Heart left ventricle (tissue), 16 donors: ENCODE measurements around the gene USP9X. TPM values are rescaled to one million over a fixed set of nuclear protein-coding genes. Genes with fewer than 3 reads are reported as not detected.
"Not testable (repeated sequence)": the region's sequence is repeated elsewhere in the genome, so short reads cannot be mapped to it uniquely, and the experiment has no call there.

Source experiments
- ATAC-seq, 4 donors: fragments of 200-7000 bp; cut with Tn5 transposase; one replicate each; pipeline ENCODE4 v1.9.1; 2020 to 2022; ENCODE audit warnings: moderate library complexity in 4 of 4, mild to moderate bottlenecking in 3 of 4, moderate number of reproducible peaks in 1 of 4
- DNase-seq, 5 donors: peaks; one replicate each; pipeline ENCODE4 v3.0.0-alpha.2; 2020
- H3K27ac ChIP-seq, 12 donors: fragments of 200-600 bp; sonication (generic) in 4 of 12; one replicate each; pipeline versions ENCODE4 v1.5.0 to v1.8.0; 2016 to 2022; ENCODE audit warnings: mild to moderate bottlenecking in 2 of 12
- H3K27me3 ChIP-seq, 9 donors: fragments of 200-600 bp; sonication (generic) in 2 of 9; one replicate each; pipeline versions ENCODE4 v1.5.1 to v1.8.0; 2016 to 2022; ENCODE audit warnings: mild to moderate bottlenecking in 3 of 9
- H3K36me3 ChIP-seq, 9 donors: fragments of 200-600 bp; sonication (generic) in 2 of 9; one replicate each; pipeline versions ENCODE4 v1.5.0 to v1.8.0; 2018 to 2022; ENCODE audit warnings: mild to moderate bottlenecking in 2 of 9
- H3K4me1 ChIP-seq, 12 donors: fragments of 200-600 bp; sonication (generic) in 4 of 12; one replicate each; pipeline versions ENCODE4 v1.5.0 to v1.8.0; 2016 to 2022; ENCODE audit warnings: mild to moderate bottlenecking in 3 of 12
- H3K4me3 ChIP-seq, 12 donors: fragments of 200-600 bp; sonication (generic) in 4 of 12; one replicate each; pipeline versions ENCODE4 v1.5.0 to v1.8.0; 2017 to 2022; ENCODE audit warnings: mild to moderate bottlenecking in 9 of 12, moderate library complexity in 4 of 12
- H3K9me3 ChIP-seq, 12 donors: fragments of 200-600 bp; sonication (generic) in 4 of 12; one replicate each; pipeline versions ENCODE4 v1.5.0 to v1.8.0; 2016 to 2022; ENCODE audit warnings: mild to moderate bottlenecking in 1 of 12
- CTCF ChIP-seq, 12 donors: fragments of 200-600 bp; sonication (generic) in 4 of 12; IDR thresholded peaks; one replicate each; pipeline versions ENCODE4 v1.5.0 to v1.8.0; 2018 to 2022; ENCODE audit warnings: antibody characterized with exemption in 12 of 12, mild to moderate bottlenecking in 5 of 12
- POLR2A ChIP-seq, 2 donors: fragments of 450-650 bp; IDR thresholded peaks; one replicate each; pipeline ENCODE4 v1.6.1; 2017; ENCODE audit warnings: antibody characterized with exemption in 2 of 2, mild to moderate bottlenecking in 2 of 2, moderate library complexity in 2 of 2
- WGBS, 4 donors: extraction: QIAGEN DNeasy Blood & Tissue Kit in 2 of 4; methylation state at CpG; one replicate each; pipeline versions ENCODE4 v1.1.5 to v1.1.7; 2013 to 2018; 5-methylcytosine and 5-hydroxymethylcytosine counted together
- intact Hi-C, 10 donors: fragments of 100-400 bp; cut with DNase I; formaldehyde crosslinking; loops; one replicate each; pipeline versions ENCODE4 v1.11.1 to v1.14.2; 2022
- polyA plus RNA-seq, 2 donors: library from polyadenylated mRNA; stranded (reverse); fragments of 200-250 nt; gene quantifications; one replicate each; pipeline ENCODE4 v1.2.3, GENCODE V29; 2013
- total RNA-seq, 9 donors: library from RNA; depleted of rRNA in 2 of 9; stranded (reverse); fragments of >200 nt in 2 of 9; fragmentation: NEBNext Ultra II Directional in 3 of 9; extraction: Animal tissue kit (Norgen Biotek cat#: 25700) in 3 of 9; gene quantifications; one replicate each; pipeline versions ENCODE4 v1.1.0 to v1.2.4, GENCODE V29; 2016 to 2023
- donor health status: ischemic (EF 13 %, LVEDD 7.1; RV severe dilation, severe dysfunction).
- donor health status: healthy with polysubstance abuse.
- donor health status: DM: no; HTN: yes; CAD: no.
- donor health status: DM: no; HTN: no; CAD: no.
- donor health status: ischemic (EF 25% LVEDD 6.9; RV normal size, moderate dysfunction).
- donor health status: ischemic (EF 25% LVEDD 5.7; RV mildly dilated, moderate dysfunction).
- donor health status: healthy.
- donor health status: DM: yes; HTN: yes; CAD: no.
- donor health status: ischemic (EF 35%, LVEDD 5.7; RV mildly dilated, moderate dysfunction).
- donor health status: nonischemic (EF 11% LVEDD 7.7; RV severe dilation, severe dysfunction).
- donor health status: DM: yes; HTN: yes; CAD: no.
- donor health status: PGD.
- donor health status: ischemic (EF 29% LVEDD 5.4; RV normal size, mild dysfunction).
- donor health status: nonischemic (EF 23%, LVEDD 6.1; RV moderate dilation, normal function).

Gene USP9X
- total and polyA plus RNA-seq, 11 donors, result 9.5 to 80.1 (median 66.4) TPM

GRCh38 chrX:41097326-41097725, 12.1 kb downstream of the USP9X start:
- peaks cover 0 to 53% (median 24%) of the 10 kb centered on the region in 12 donors for H3K4me1 ChIP-seq

GRCh38 chrX:41100200-41100599, 15.0 kb downstream of the USP9X start:
- Histone ChIP-seq H3K4me1 (peaks cover 0 to 47% (median 21%) of the 10 kb centered on the region in 12 donors), H3K27me3 (peaks cover 0 to 5% (median 0%) of the 10 kb centered on the region in 9 donors), H3K27ac (no peak overlapping the region), H3K4me3 (no peak overlapping the region), H3K9me3 (no peaks in the 10 kb centered on the region), H3K36me3 (no peaks in the 10 kb centered on the region)
- 70 to 84% (median 74%) methylated on average over 3 of the region's 3 CpGs for WGBS, 4 donors
- intact Hi-C loops, result loop anchor here in 1 of 10 donors (10.0 kb wide), 1 partner anchor 295 kb away; no protein-coding TSS in a partner anchor
- TF ChIP-seq POLR2A (IDR thresholded peaks at IDR 0.05), result no peak
- TF ChIP-seq CTCF (IDR thresholded peaks at IDR 0.05), result no peak
- ATAC-seq, result no peak
- DNase-seq, result no peak

More at GRCh38 chrX:41097326-41097725, 12.1 kb downstream of the USP9X start:
- Histone ChIP-seq H3K27me3 (peaks cover 0 to 5% (median 0%) of the 10 kb centered on the region in 9 donors), H3K9me3 (no peaks in the 10 kb centered on the region), H3K27ac (no peak overlapping the region), H3K4me3 (no peak overlapping the region), H3K36me3 (no peaks in the 10 kb centered on the region)
- ATAC-seq, result no peak
- TF ChIP-seq CTCF (IDR thresholded peaks at IDR 0.05), result no peak
- TF ChIP-seq POLR2A (IDR thresholded peaks at IDR 0.05), result no peak
- intact Hi-C loops, result no loop called here
- no peak for DNase-seq

GRCh38 chrX:41100819-41101218, 15.6 kb downstream of the USP9X start:
- Histone ChIP-seq H3K27me3 (peaks cover 0 to 5% (median 0%) of the 10 kb centered on the region in 9 donors), H3K27ac (no peak overlapping the region), H3K4me1 (peaks cover 0 to 43% (median 15%) of the 10 kb centered on the region in 12 donors), H3K36me3 (no peaks in the 10 kb centered on the region), H3K9me3 (no peaks in the 10 kb centered on the region), H3K4me3 (no peak overlapping the region)
- no peak for DNase-seq
- no peak for TF ChIP-seq CTCF (IDR thresholded peaks at IDR 0.05)
- TF ChIP-seq POLR2A (IDR thresholded peaks at IDR 0.05), result no peak
- no peak for ATAC-seq
- intact Hi-C loops, result loop anchor here in 1 of 10 donors (10.0 kb wide), 1 partner anchor 296 kb away; no protein-coding TSS in a partner anchor
- 87 to 96% (median 93%) methylated on average over 4 of the region's 4 CpGs for WGBS, 4 donors

GRCh38 chrX:41105005-41105404, 19.8 kb downstream of the USP9X start:
- Histone ChIP-seq H3K27me3 (no peaks in the 10 kb centered on the region), H3K4me1 (peaks cover 0 to 46% (median 17%) of the 10 kb centered on the region in 12 donors), H3K4me3 (no peak overlapping the region), H3K27ac (no peak overlapping the region), H3K9me3 (peaks cover 0 to 4% (median 0%) of the 10 kb centered on the region in 12 donors), H3K36me3 (no peaks in the 10 kb centered on the region)
- intact Hi-C loops, result loop anchor here in 1 of 10 donors (10.0 kb wide), 1 partner anchor 300 kb away; no protein-coding TSS in a partner anchor
- no peak for DNase-seq
- no peak for TF ChIP-seq POLR2A (IDR thresholded peaks at IDR 0.05)
- TF ChIP-seq CTCF (IDR thresholded peaks at IDR 0.05), result no peak
- no peak for ATAC-seq
- WGBS, 4 donors, result 81 to 93% (median 87%) methylated on average over 2 of the region's 2 CpGs

- not testable (repeated sequence) for H3K27ac ChIP-seq
- peaks cover 0 to 54% (median 27%) of the 10 kb centered on the region in 12 donors for H3K4me1 ChIP-seq
Observed at GRCh38 chrX:41106257-41106656, 21.0 kb downstream of the USP9X start.

More at GRCh38 chrX:41106257-41106656, 21.0 kb downstream of the USP9X start:
- 78 to 92% (median 89%) methylated on average over 3 of the region's 3 CpGs for WGBS, 4 donors
- not testable (repeated sequence) for ATAC-seq, H3K36me3 ChIP-seq, DNase-seq, H3K4me3 ChIP-seq, H3K9me3 ChIP-seq, H3K27me3 ChIP-seq
- intact Hi-C loops, result loop anchor here in 1 of 10 donors (10.0 kb wide), 1 partner anchor 301 kb away; no protein-coding TSS in a partner anchor
